Neural cell (in vitro differentiated cells): Measurements from ENCODE around the gene CPNE1. TPM values are rescaled to one million over a fixed set of nuclear protein-coding genes. Genes with fewer than 3 reads are reported as not detected.

Source experiments
- H2AFZ ChIP-seq: fragments of 200-600, 300-800 bp; sonication (generic), shearing (Covaris generic); 2 replicates; pipeline ENCODE4 v1.6.0; 2014; ENCODE audit warnings: low read depth, mild to moderate bottlenecking, antibody characterized with exemption, low read length, moderate library complexity
- H3F3A ChIP-seq: fragments of 200-600 bp; shearing (Covaris generic); 2 replicates; pipeline ENCODE4 v1.6.1; 2016; ENCODE audit warnings: mild to moderate bottlenecking, moderate library complexity, mixed read lengths, antibody characterized with exemption, low read length; ENCODE audit not compliant: insufficient read depth, poor library complexity, severe bottlenecking
- H3K27ac ChIP-seq: fragments of 200-600, 300-800 bp; sonication (generic), shearing (Covaris generic); 2 replicates; pipeline ENCODE4 v1.5.1; 2014; ENCODE audit warnings: mild to moderate bottlenecking, low read length, moderate library complexity
- H3K27me3 ChIP-seq: fragments of 300-800, 200-600 bp; sonication (generic), shearing (Covaris generic); 2 replicates; pipeline ENCODE4 v1.6.0; 2014; ENCODE audit warnings: mild to moderate bottlenecking, low read depth, low read length, moderate library complexity; ENCODE audit not compliant: insufficient read depth
- H3K36me3 ChIP-seq: fragments of 300-800, 200-600 bp; sonication (generic), shearing (Covaris generic); 2 replicates; pipeline ENCODE4 v1.5.1; 2014; ENCODE audit warnings: mild to moderate bottlenecking, antibody characterized with exemption, low read length, moderate library complexity; ENCODE audit not compliant: insufficient read depth
- H3K4me2 ChIP-seq: fragments of 300-800, 200-600 bp; sonication (generic), shearing (Covaris generic); 2 replicates; pipeline ENCODE4 v1.6.0; 2014; ENCODE audit warnings: mild to moderate bottlenecking, low read length
- H3K4me3 ChIP-seq: fragments of 300-800, 200-600 bp; sonication (generic), shearing (Covaris generic); 2 replicates; pipeline ENCODE4 v1.5.1; 2014; ENCODE audit warnings: mild to moderate bottlenecking, low read length, moderate library complexity
- H3K79me2 ChIP-seq: fragments of 200-600 bp; shearing (Covaris generic); replicated peaks from 2 replicates; pipeline ENCODE4 v1.6.0; 2014; ENCODE audit warnings: mild to moderate bottlenecking, low read length, moderate library complexity; ENCODE audit not compliant: insufficient read depth
- H3K9ac ChIP-seq: fragments of 300-800, 200-600 bp; sonication (generic), shearing (Covaris generic); 2 replicates; pipeline ENCODE4 v1.6.1; 2016; ENCODE audit warnings: mild to moderate bottlenecking, low read length, mixed read lengths
- H3K9me2 ChIP-seq: fragments of 200-600 bp; shearing (Covaris generic); 2 replicates; pipeline ENCODE4 v1.6.1; 2016; ENCODE audit warnings: mild to moderate bottlenecking, low read length, mixed read lengths; ENCODE audit not compliant: insufficient read depth
- H3K9me3 ChIP-seq: fragments of 200-600, 300-800 bp; sonication (generic), shearing (Covaris generic); 2 replicates; pipeline ENCODE4 v1.6.1; 2016; ENCODE audit warnings: mild to moderate bottlenecking, mixed run types, low read length, moderate library complexity, mixed read lengths
- H4K20me1 ChIP-seq: fragments of 200-600 bp; shearing (Covaris generic); 2 replicates; pipeline ENCODE4 v1.6.1; 2016; ENCODE audit warnings: mild to moderate bottlenecking, mixed run types; ENCODE audit not compliant: insufficient read depth
- EP300 ChIP-seq: fragments of 450-650 bp; conservative IDR thresholded peaks from 2 replicates; pipeline ENCODE4 v1.6.1; 2014; ENCODE audit warnings: antibody characterized with exemption, mild to moderate bottlenecking, moderate library complexity; ENCODE audit not compliant: poor library complexity, severe bottlenecking
- EZH2 ChIP-seq: fragments of 200-600, 300-800 bp; shearing (Covaris generic), sonication (generic); IDR thresholded peaks from 2 replicates; pipeline ENCODE4 v1.6.1; 2014; ENCODE audit warnings: antibody characterized with exemption, low read length, borderline replicate concordance, mild to moderate bottlenecking; ENCODE audit not compliant: insufficient read depth, poor library complexity, severe bottlenecking
- MXI1 ChIP-seq: fragments of 450-650 bp; conservative IDR thresholded peaks from 2 replicates; pipeline ENCODE4 v1.6.1; 2014; ENCODE audit warnings: antibody characterized with exemption, mild to moderate bottlenecking; ENCODE audit not compliant: poor library complexity, severe bottlenecking
- POLR2AphosphoS5 ChIP-seq: IDR thresholded peaks from 2 replicates; pipeline ENCODE4 v1.6.1; 2012
- RAD21 ChIP-seq: fragments of 450-650 bp; conservative IDR thresholded peaks from 2 replicates; pipeline ENCODE4 v1.6.1; 2014; ENCODE audit warnings: antibody characterized with exemption, mild to moderate bottlenecking, moderate library complexity
- SMC3 ChIP-seq: fragments of 450-650 bp; conservative IDR thresholded peaks from 2 replicates; pipeline ENCODE4 v1.6.1; 2014; ENCODE audit warnings: antibody characterized with exemption, mild to moderate bottlenecking, moderate library complexity; ENCODE audit not compliant: poor library complexity
- TAF1 ChIP-seq: IDR thresholded peaks from 2 replicates; pipeline ENCODE4 v1.6.1; 2012; ENCODE audit warnings: low read depth
- polyA plus RNA-seq: library from polyadenylated mRNA; depleted of rRNA; stranded (reverse); fragments of >200 nt; gene quantifications from 2 replicates; pipeline ENCODE4 v1.2.3, GENCODE V29; 2014
- TF ChIP-seq, protein P1 (sequence below): IDR thresholded peaks from 2 replicates; pipeline ENCODE4 v1.6.1; 2012; ENCODE audit warnings: borderline replicate concordance
- TF ChIP-seq, protein P2 (sequence below): fragments of 450-650 bp; IDR thresholded peaks from 2 replicates; pipeline ENCODE4 v1.5.1; 2014; ENCODE audit warnings: antibody characterized with exemption, mild to moderate bottlenecking, moderate library complexity; ENCODE audit not compliant: poor library complexity, severe bottlenecking

CPNE1 gene
- polyA plus RNA-seq, 1 donor from 2014 or later = 148 TPM

DNA sequence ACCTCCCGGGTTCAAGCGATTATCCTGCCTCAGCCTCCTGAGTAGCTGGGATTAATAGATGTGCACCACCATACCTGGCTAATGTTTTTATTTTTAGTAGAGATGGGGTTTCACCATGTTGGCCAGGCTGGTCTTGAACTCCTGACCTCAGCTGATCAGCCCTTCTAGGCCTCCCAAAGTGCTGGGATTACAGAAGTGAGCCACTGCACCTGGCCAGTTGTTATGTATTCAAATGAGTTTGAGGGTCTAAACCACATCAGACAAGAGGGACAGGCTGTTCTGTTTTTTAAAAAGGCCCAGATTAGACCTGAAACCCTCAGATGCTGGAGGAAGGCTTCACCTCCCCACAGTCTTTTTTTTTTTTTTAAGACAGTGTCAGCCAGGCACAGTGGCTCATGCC is 53.2 kb downstream of the CPNE1 start:
- no peaks in the 10 kb centered on the region for H3K9me2 ChIP-seq
- H3K4me3 ChIP-seq = no peak overlapping the region
- no peak overlapping the region for H3K4me2 ChIP-seq
- no peaks in the 10 kb centered on the region for H3K36me3 ChIP-seq
- H3K79me2 ChIP-seq = no peaks in the 10 kb centered on the region
- H3K9ac ChIP-seq = no peak overlapping the region
- H3F3A ChIP-seq = no peaks in the 10 kb centered on the region
- no peak overlapping the region for H3K27ac ChIP-seq
- no peaks in the 10 kb centered on the region for H3K9me3 ChIP-seq
- TF ChIP-seq, protein P1, sequence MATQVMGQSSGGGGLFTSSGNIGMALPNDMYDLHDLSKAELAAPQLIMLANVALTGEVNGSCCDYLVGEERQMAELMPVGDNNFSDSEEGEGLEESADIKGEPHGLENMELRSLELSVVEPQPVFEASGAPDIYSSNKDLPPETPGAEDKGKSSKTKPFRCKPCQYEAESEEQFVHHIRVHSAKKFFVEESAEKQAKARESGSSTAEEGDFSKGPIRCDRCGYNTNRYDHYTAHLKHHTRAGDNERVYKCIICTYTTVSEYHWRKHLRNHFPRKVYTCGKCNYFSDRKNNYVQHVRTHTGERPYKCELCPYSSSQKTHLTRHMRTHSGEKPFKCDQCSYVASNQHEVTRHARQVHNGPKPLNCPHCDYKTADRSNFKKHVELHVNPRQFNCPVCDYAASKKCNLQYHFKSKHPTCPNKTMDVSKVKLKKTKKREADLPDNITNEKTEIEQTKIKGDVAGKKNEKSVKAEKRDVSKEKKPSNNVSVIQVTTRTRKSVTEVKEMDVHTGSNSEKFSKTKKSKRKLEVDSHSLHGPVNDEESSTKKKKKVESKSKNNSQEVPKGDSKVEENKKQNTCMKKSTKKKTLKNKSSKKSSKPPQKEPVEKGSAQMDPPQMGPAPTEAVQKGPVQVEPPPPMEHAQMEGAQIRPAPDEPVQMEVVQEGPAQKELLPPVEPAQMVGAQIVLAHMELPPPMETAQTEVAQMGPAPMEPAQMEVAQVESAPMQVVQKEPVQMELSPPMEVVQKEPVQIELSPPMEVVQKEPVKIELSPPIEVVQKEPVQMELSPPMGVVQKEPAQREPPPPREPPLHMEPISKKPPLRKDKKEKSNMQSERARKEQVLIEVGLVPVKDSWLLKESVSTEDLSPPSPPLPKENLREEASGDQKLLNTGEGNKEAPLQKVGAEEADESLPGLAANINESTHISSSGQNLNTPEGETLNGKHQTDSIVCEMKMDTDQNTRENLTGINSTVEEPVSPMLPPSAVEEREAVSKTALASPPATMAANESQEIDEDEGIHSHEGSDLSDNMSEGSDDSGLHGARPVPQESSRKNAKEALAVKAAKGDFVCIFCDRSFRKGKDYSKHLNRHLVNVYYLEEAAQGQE = no peak
- no peak for TF ChIP-seq POLR2AphosphoS5
- TF ChIP-seq, protein P2, sequence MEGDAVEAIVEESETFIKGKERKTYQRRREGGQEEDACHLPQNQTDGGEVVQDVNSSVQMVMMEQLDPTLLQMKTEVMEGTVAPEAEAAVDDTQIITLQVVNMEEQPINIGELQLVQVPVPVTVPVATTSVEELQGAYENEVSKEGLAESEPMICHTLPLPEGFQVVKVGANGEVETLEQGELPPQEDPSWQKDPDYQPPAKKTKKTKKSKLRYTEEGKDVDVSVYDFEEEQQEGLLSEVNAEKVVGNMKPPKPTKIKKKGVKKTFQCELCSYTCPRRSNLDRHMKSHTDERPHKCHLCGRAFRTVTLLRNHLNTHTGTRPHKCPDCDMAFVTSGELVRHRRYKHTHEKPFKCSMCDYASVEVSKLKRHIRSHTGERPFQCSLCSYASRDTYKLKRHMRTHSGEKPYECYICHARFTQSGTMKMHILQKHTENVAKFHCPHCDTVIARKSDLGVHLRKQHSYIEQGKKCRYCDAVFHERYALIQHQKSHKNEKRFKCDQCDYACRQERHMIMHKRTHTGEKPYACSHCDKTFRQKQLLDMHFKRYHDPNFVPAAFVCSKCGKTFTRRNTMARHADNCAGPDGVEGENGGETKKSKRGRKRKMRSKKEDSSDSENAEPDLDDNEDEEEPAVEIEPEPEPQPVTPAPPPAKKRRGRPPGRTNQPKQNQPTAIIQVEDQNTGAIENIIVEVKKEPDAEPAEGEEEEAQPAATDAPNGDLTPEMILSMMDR = no peak
- no peak for TF ChIP-seq EZH2
- no peak for TF ChIP-seq MXI1
- TF ChIP-seq TAF1 = no peak
- no peak for TF ChIP-seq EP300
- no peak overlapping the region for H2AFZ ChIP-seq
- no peaks in the 10 kb centered on the region for H3K27me3 ChIP-seq
- no peaks in the 10 kb centered on the region for H4K20me1 ChIP-seq

DNA sequence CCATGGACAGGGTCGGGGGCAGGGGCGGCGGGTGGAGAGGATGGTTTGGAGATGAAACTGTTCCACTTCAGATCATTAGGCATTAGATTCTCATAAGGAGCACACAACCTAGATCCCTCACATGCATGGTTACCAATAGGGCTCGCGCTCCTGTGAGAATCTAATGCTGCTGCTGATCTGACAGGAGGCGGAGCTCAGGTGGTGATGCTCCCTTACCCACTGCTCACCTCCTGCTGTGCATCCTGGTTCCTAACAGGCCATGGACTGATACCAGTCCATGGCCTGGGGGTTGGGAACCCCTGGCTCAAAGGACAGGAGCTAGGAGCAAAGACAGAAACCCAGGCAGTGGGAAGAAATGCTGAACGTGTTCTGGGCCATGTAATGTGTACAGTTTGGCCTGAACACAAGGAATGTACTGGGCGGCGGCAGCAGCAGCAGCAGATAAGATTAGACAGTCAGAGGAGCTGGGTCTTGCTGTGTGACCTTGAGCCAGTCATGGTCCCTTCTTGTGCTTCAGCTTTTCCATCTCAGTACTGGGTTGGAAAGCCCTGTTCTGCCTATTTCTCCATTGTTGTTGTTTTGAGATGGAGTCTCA is 53.8 kb downstream of the CPNE1 start:
- Histone ChIP-seq H3K9me2 (no peaks in the 10 kb centered on the region), H4K20me1 (no peaks in the 10 kb centered on the region), H3K4me3 (no peak overlapping the region), H3K27me3 (no peaks in the 10 kb centered on the region), H3K9me3 (no peaks in the 10 kb centered on the region), H2AFZ (no peak overlapping the region), H3K36me3 (no peaks in the 10 kb centered on the region), H3K79me2 (no peaks in the 10 kb centered on the region), H3F3A (no peaks in the 10 kb centered on the region), H3K27ac (no peak overlapping the region), H3K4me2 (no peak overlapping the region), H3K9ac (no peak overlapping the region)
- TF ChIP-seq EZH2 = no peak
- TF ChIP-seq MXI1 = no peak
- no peak for TF ChIP-seq SMC3
- TF ChIP-seq POLR2AphosphoS5 = no peak
- TF ChIP-seq RAD21 = no peak
- TF ChIP-seq TAF1 = no peak
- TF ChIP-seq, protein P2 = no peak
- TF ChIP-seq, protein P1 = no peak
- no peak for TF ChIP-seq EP300
